Endometrial microvascular endothelial cells (primary cell): ENCODE measurements around the gene TPD52L2. TPM values are rescaled to one million over a fixed set of nuclear protein-coding genes. Genes with fewer than 3 reads are reported as not detected.

Experiments
- in situ Hi-C: cut with HindIII; loops from 2 replicates; pipeline ENCODE4 v1.10.0; 2017; ENCODE audit warnings: low sequenced_read_pairs, low pct_unique_long_range_greater_than_20kb; ENCODE audit errors: inconsistent ontology term
- total RNA-seq: library from RNA; depleted of rRNA; stranded (reverse); fragments of >200 nt; gene quantifications from one replicate; pipeline ENCODE4 v1.2.3, GENCODE V29; 2015; ENCODE audit errors: inconsistent ontology term

Gene TPD52L2
- total RNA-seq, 1 donor from 2014 or later = 174 TPM

GRCh38 chr20:63833776-63834490, 31.1 kb upstream of the TPD52L2 start:
- in situ Hi-C loops = no loop called here

GRCh38 chr20:63834491-63834880, 30.6 kb upstream of the TPD52L2 start:
- in situ Hi-C loops = no loop called here

DNA sequence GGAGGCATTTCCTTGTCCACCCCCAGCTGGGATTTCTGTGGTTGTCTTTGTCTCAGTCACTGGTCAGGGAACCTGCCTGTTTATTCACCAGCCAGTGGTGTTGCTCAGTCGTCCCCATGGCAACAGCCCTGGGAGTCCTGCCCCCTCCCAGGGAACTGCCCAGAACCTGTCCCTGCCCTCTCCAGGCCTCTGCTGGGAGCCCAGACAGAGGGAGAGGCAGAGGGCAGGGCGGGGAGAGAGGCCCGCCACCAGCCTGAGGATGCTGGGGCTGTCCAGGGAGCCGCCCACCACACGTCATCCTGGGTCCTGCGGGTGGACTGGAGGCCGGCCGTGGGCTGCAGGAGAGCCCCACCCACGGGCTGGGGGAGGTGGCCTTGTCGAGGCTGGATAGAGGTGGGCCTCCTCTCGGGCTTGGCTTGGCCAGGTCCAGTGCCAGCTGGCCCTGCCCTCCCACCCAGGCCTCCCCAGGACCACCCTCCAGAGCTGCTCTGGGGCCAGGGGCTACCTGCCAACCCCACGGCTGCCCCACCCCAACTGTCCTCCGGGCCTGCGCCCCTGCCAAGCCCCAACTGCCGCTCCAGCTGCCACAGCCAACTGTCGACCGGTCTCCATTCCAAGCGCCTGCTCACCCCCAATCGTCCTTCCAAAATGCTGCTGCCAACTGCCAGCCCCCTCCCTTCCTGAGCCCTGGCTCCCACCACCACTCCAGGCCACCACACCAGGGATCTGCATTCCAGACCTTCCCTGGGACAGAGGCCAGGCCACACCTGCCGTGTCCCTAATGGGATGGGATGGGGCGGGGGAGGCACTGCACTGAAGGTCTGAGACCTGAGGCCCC, 29.8 kb upstream of the TPD52L2 start:
- in situ Hi-C loops = no loop called here

GRCh38 chr20:63836458-63837344, 28.4 kb upstream of the TPD52L2 start:
- in situ Hi-C loops = no loop called here

GRCh38 chr20:63837479-63837878, 27.6 kb upstream of the TPD52L2 start:
- in situ Hi-C loops = no loop called here

GRCh38 chr20:63839620-63840019, 25.4 kb upstream of the TPD52L2 start:
- in situ Hi-C loops = no loop called here

DNA sequence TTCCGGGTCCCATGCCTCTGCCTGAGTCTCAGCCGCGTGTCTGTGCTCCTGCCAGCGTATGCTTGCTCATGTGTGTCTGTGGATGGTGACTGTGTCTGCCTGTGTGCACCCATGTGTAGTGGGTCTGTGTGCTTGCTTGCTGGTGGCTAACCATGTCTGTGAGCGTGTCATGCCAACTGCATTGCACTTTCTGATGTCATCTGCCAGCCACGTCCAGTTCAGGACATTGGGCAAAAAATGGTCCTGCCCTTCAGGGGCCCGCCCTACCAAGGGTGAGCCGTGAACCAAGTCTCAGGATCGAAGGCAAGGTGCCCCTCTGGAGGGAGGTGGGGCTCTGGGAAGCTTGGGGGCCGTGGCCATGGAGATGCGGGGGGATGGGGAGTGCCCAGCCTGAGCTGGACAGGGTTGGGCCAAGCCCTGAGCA, 24.7 kb upstream of the TPD52L2 start:
- in situ Hi-C loops = no loop called here

DNA sequence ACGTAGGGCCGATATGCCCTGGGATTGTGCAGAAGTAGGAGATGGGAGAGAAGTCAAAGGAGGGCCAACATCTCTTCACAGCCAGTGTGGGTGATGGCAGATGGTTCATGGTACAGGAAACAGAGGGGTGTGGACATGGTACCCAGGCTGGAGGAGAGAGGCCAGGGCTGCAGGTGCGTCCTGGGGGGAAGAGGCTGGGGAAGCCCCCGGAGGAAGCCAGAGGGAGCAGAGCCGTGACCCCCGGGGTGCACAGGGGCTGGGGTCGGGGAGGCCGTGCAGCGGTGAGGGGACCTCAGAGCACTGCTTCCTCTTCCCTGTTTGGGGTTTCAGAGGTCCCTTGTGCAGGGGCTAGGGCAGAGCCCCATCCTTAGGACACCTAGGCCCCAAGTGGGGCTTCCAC, 22.8 kb upstream of the TPD52L2 start:
- in situ Hi-C loops = no loop called here

GRCh38 chr20:63843222-63843621, 21.8 kb upstream of the TPD52L2 start:
- in situ Hi-C loops = no loop called here

- in situ Hi-C loops = no loop called here
Measured at GRCh38 chr20:63843778-63844177, 21.3 kb upstream of the TPD52L2 start.

DNA sequence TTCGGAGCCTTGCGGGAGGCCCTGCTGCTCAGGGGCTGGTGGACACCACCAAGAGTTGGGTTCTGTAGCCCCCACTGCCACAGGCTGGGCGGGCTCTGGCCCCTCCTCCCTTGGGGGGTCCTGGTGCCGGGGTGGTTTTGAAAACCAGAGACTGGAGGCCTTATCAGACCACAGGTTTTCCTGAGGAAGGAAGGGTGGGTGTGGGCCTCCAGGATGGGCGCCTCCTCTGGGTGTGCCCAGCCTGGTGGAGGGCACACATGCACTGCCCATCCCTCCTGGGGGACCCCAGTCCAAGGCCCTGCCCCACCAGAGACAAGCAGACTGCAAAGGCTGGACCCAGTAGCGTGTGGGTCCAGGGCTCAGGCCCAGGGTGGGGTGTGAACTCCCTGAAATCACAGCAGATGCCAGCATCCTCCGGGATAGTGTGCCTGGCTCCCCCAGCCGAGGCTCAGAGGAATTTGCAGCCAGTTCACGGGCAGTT, 20.5 kb upstream of the TPD52L2 start:
- in situ Hi-C loops = no loop called here

DNA sequence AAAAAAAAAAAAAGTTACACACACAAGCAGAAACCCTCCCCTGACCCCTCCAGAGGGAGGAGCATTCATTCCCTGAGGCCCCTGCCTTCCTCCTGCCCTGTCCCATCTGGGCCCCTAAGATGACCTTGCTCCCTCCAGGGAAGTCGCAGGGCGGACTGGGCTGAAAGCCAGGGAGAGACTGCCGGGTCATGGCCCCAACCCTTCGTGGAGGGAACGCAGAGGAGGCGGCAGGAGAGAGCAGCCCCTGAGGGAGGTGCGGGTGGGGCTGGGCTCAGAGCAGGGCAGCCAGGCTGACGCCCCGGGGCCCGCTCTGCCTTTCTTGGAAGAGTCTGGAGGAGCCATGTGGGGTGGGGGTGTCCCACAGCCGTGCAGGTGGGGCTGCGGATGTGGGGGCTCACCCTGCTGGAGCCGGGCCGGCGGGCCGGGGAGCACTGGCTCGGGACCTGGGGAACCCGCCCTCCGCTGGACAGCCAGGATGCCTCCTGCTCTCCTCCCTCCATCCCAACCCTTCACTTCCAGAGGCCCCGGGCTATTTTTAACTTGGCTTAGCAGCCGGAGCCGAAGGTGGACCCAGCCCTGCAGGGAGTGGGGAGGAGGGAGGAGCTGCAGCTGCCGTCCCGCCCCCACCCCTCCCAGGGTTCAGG, 18.8 kb upstream of the TPD52L2 start:
- in situ Hi-C loops = no loop called here

DNA sequence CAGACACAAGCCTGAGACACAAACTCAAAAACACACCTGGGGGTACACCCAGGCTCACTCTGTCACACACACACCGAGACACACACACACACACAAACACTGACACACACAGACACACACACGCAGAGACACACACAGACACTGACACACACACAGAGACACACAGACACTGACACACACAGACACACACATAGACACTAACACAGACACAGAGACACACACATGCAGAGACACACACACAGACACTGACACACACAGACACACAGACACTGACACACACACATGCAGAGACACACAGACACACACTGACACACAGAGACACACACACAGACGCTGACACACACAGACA, 18.2 kb upstream of the TPD52L2 start:
- in situ Hi-C loops = no loop called here

GRCh38 chr20:63847237-63848002, 17.6 kb upstream of the TPD52L2 start:
- in situ Hi-C loops = no loop called here

GRCh38 chr20:63848003-63848911, 16.8 kb upstream of the TPD52L2 start:
- in situ Hi-C loops = no loop called here

GRCh38 chr20:63850689-63851547, 14.2 kb upstream of the TPD52L2 start:
- in situ Hi-C loops = no loop called here
